Stimulated activated CD8-positive, alpha-beta memory T cell treated with anti-CD3 and anti-CD28 coated beads, Interleukin-7, amount 100 ng/mL, for 24 hours (primary cell): ENCODE measurements around the gene TNFRSF12A.
A peak's percentile ranks its signal among the peaks of the same experiment; 100 is the strongest.

Experiments
- DNase-seq: peaks from one replicate; pipeline ENCODE4 v3.0.0-alpha.2; 2020; ENCODE audit warnings: low read depth

The TNFRSF12A gene

DNA sequence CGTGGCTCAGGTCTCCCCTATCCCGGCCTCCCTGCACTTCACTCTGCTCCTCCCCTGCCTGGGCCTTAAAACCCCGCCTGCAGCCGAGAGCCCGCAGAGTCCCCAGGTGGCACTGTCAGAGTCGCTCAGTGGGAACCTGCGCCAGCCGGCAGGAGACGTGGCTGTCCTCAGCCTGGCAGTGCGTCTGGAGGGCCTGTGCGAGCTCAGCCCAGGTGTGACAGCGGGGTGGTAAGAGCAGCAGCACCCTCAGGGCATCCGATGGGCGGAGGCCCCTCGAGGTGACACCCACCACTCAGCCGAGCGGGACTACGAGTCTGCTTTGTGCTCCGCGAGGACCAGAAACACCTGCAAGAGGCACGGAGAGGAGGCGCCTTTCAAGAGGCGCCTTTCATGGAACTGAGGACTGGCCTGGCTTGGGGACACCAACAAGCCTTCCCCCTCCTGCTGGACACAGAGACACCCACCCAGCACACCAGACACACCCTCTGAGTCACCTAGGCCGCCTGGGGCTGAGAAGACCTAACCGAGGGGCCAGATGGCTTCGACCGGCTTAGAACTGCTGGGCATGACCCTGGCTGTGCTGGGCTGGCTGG, 7.2 kb upstream of the TNFRSF12A start, which contains the start of gene CLDN9:
Gene CLDN9 (plus strand): TSS at position 96 of the 593 bp plus-strand sequence. CDS start 440 bp downstream, at position 536.
- DNase-seq: no peak

DNA sequence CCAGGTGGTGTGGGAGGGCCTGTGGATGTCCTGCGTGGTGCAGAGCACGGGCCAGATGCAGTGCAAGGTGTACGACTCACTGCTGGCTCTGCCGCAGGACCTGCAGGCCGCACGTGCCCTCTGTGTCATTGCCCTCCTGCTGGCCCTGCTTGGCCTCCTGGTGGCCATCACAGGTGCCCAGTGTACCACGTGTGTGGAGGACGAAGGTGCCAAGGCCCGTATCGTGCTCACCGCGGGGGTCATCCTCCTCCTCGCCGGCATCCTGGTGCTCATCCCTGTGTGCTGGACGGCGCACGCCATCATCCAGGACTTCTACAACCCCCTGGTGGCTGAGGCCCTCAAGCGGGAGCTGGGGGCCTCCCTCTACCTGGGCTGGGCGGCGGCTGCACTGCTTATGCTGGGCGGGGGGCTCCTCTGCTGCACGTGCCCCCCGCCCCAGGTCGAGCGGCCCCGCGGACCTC, 6.6 kb upstream of the TNFRSF12A start:
- DNase-seq: no peak

DNA sequence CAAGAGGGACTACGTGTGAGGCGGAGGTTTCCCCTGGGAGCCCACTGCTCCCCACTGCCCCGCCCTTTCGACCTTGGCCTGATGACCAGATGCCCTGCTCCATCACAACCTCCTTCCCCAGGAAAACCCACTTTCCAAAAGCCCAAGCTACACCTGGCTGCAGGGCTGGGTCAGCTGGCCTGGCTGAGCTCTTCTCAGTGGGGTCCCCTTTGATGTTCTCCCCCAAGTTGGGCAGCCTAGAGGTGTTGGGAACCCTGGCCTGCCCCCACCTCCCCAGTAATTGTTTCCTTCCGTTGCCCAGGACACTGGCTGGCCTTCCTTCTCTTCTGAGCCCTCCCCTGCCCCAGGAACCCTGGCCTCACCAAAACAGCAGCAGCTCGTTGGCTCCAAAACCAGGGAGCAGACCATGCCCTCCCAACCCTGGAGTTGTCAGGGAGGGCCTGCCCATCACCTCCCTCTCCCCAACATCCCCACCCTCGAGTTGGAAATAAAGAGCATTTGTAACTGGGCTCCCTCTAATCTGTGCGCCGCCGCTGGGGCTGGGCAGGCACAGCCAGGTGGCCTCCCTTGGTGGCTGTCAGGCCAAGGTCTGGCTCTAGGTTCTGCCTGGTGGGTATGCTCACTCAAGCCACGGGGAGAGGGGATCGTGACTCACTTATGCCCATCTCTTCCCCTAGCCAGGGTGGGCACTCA, 6.0 kb upstream of the TNFRSF12A start:
- DNase-seq: no peak

DNA sequence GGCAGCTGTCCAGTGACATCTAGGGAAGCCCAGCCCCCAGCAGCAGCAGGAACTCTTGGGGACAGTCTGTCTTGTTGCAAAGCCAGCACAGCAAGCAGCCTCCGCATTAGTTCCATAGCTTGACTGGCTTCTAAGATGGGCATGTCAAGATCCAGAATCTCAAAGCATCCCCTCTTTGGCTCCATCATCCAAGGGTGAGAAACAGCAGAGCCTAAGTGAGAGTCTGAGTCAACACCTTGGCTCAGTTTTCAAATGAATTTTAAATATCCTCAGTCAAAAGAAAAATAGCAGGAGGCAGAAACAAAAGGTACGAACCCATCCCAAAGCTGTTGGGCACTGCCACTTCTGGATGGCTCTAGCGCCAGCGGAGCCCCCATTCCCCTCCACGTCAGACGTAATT, 5.2 kb upstream of the TNFRSF12A start:
- DNase-seq: no peak

DNA sequence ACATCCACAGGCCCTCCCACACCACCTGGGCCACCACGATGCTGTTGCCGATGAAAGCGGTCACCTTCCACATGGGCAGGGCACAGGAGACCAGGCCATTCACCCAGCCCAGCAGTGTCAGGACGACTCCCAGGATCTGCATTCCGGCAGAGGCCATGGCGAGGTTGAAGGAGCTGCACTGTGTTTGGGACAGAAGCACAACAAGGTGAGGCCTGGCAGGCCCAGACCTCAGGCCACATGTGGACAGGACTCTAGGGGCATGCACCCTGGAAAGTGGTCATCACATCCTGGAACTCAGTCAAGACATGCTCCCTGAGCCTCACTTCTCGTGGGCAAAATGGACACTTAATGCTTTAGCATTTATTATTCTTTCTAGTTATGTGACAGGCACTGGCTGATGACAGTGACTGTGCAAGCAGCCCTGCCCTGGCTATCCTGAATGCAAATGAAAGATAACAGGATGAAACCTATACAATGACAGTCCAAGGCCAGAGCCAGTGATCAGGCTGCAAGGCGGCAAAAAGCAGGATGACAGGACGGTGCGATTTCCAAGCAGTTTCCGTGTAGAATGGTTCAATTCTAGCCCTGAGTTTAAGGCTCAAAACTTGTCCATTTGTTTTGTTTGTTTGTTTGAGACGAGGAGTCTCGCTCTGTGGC, 4.2 kb upstream of the TNFRSF12A start:
- DNase-seq: no peak

DNA sequence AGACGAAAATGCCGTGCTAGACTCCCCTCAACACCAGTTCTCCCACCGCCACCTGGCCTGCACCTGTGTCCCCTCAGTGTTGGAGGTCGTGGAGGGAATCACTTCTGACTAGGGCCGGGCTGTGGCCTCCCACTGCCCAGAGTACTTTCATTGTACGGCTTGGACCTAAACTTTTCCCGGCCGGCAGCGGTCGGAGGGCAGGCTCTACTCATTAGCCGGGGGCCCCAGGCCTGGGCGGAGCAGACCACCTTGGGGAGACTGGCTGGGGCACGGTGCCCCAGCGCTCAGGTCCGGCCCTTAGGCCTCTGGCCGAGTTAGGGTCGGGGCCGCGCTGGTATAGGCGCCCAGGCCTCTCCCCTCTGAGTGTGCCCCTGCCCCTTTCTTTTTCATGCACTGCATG, 2.8 kb upstream of the TNFRSF12A start:
- no peak for DNase-seq

DNA sequence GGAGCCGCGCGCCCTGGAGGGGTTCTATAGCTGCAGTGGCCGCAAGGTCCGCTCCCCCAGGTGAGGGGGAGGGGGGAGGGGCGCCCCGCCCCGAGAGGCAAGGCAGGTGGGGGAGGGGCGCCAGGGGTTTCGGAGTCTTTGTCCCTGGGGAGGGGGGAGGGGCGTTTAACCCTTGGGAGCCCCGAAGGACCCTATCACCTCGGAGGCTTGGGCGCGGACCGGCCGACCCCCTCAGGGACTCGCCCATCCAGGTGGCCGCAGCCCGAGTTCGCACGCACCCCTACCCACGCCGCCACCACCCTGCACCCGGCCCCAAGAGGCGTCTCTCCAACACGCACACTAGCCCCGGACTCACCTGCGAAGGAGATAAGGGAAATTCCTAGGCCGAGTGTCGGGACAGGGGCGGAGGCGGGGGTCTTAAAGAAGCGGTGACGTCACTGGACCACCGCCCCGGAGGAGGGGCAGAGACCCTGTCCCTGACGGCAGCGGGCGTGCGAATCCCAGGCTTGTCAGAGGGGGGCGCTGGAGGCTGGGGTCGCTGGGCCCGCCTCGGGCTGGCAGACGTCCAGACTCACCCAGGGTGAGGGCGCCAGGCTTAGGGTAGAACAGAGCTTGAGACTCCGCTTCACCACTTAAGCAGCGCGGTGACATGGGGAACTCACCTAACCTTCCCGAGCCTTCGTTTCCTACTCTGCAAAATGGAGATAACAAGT, 2.2 kb upstream of the TNFRSF12A start, which contains the start of gene CLDN6:
Gene CLDN6 (minus strand): TSS at position 390 of the 713 bp plus-strand sequence. CDS start 2,162 bp downstream, outside the sequence.
- no peak for DNase-seq

DNA sequence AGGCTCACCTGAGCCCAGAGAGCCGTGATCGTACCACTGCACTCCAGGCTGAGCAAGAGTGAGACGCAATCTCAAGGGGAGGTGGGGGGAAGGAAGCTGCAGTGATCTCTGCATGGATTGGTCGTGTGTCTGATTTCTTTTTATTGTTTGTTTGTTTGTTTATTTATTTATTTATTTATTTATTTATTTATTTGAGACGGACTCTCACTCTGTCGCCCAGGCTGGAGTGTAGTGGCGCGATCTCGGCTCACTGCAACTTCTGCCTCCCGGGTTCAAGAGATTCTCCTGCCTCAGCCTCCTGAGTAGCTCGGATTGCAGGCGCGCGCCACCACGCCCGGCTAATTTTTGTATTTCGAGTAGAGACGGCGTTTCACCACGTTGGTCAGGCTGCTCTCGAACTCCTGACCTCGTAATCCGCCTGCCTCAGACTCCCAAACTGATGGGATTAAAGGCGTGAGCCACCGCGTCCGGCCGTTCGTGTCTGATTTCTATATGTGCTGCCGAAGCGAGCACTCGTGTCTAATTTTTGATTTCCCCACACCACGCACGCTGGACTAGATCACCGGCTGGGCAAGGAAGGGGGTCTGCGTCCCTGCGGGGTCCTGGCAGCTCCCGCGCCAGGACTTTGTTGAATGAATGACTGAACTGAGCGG, 448 bp upstream of the TNFRSF12A start:
- no peak for DNase-seq

DNA sequence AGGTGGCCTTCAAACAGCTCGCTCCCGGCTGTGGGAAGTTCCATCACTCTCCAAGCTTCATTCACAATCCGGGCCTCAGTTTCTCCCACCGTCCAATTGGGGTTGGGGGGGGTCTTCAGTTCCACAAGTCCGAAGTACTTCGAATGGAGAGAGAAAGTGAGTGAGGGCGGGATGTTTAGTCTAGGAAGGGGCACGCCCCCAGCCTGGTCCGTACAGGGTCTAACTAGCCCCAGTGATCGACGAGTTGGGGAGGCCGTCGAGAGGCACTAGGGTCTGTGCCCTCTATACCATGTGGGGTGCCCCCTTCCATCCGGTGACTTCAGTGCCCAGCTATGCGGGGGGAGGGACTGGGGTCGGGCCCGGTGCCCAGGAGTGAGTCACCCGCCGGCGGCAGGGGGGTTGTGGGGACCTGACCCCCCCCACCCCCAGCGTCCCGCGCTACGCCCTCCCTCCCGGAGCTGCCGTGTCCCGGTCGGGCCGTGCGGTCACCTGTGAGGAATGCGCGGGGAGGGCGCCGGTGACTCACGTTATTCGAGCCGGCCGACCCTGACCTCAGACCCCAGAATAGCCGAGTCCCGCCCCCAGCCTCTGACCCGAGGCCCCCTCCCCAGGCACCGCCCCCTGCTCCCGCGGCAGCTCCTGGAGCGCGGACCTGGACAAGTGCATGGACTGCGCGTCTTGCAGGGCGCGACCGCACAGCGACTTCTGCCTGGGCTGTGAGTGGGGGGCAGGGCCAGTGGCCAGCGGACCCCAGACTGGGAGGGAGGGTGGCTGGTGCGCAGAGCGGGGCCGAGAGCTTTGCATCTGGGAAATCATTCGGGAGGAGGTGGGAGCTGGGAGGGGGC, 658 bp downstream of the TNFRSF12A start:
- DNase-seq: no peak

DNA sequence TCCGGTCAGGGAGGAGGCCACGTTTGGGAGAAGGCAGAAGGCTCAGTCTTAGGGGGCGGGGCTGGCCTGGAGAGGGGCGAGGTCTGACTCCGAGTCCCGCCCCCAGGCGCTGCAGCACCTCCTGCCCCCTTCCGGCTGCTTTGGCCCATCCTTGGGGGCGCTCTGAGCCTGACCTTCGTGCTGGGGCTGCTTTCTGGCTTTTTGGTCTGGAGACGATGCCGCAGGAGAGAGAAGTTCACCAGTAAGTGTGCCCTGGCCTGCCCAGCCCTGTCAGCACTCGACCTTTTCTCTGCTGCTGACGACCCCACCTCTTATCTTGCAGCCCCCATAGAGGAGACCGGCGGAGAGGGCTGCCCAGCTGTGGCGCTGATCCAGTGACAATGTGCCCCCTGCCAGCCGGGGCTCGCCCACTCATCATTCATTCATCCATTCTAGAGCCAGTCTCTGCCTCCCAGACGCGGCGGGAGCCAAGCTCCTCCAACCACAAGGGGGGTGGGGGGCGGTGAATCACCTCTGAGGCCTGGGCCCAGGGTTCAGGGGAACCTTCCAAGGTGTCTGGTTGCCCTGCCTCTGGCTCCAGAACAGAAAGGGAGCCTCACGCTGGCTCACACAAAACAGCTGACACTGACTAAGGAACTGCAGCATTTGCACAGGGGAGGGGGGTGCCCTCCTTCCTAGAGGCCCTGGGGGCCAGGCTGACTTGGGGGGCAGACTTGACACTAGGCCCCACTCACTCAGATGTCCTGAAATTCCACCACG, 1.5 kb downstream of the TNFRSF12A start:
- DNase-seq: peak; percentile 64

DNA sequence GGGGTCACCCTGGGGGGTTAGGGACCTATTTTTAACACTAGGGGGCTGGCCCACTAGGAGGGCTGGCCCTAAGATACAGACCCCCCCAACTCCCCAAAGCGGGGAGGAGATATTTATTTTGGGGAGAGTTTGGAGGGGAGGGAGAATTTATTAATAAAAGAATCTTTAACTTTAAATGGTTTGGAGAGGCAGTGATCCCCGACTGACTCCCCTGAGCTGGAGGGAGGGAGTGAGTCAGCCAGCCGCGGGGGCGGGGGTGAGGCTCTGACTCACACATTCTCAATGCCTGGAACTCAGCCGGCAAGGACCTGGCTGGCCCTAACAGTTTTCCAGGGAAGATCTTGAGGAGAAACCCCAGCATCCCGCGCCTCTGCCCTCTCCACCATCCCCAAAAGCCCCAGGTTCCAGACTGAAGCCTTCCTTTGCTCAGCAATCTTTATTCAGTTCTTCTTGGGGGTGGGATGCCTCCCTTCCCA, 2.1 kb downstream of the TNFRSF12A start:
- peak; percentile 78 for DNase-seq

DNA sequence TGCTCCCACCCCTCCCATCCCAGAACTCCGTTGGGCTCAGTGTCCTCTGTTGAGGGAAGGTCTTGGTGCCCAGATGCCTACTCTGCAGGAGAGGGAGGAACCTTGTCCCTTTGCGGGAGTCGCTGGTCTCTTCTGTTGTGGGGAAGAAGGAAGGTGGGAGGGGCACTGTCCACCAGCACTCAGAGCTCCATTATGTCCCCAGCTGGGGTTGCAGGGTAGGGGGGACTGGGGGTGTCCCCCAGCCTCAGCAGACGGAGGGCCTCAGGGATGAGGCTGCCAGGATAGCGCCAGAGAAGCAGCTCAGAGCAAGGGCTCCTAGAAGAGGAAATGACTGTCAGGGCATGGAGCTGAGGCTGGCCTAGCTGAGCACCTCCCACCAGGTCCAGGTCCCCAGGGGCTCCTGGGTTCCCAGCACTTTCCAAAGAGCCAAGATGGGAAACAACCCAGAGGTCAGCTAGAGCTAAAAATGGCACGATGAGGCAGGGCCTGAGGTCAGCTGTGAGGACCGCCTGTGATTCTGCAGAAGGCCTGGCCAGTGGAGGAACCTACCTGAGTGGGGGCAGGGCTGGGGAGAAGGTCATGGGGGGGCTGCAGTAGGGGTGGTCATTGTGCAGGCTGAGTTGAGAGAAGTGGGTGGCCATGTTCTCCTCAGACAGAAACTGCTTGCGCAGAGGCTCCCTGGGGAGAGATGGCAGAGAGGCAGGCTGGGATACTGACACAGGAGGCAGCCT, 2.7 kb downstream of the TNFRSF12A start:
- DNase-seq: no peak

DNA sequence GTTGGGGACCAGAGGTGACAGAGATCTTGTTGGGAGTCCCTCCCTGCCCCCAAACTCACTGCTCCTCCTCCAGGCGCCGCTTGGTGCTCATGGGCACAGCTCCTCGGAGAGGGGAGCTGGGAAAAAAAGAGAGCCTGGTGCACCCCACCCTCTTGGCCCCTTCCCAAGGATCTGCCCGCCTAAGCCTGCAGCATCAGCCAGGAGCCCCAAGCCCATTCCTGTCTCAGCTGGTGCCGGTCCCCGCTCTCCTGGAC, 3.2 kb downstream of the TNFRSF12A start:
- DNase-seq: no peak

DNA sequence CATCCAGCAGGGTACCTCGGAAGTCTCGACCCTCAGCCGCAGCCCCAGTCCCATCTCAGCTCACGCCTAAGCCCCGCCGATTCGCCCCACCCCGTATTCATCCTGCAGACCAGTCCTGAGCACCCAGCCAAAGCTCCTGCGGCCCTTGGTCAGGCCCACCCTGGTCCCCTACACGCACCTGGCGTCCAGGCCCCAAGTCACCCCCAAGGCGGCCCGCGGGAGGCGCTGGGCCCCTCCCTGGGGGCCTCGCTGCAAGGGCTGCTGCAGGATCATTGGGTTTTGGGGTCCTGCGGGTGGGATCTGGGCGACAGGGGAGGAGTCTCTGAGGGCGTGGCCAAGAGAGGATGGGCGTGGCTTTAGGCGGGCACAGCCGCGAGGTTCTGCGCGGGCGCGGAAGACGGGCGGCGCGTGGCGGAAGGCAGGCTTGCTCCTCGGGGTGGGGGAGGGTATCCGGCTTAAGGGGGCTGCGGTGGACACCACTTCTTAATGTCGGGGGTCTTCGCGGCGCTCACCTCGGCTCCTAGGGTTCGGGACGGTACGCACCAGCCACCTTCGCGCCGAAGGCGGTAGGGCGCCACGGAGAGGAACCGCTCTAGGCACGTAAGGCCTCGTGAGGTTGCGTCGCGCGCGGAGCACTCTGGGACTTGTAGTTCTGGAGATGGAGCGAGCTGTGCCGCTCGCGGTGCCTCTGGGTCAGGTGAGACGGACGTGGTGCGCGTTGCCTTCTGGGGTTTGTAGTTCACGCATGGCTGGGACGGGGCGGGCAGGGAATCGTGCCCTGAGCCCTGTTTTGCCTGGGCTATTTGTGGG, 3.7 kb downstream of the TNFRSF12A start, which contains the start of the genes HCFC1R1 and THOC6:
Gene HCFC1R1 (minus strand): TSS at position 274 of the 810 bp plus-strand sequence. CDS start 1 bp downstream, at position 273.
Gene THOC6 (plus strand): TSS at position 367 of the 810 bp plus-strand sequence. CDS start 292 bp downstream, at position 659.
- peak; percentile 88 for DNase-seq

DNA sequence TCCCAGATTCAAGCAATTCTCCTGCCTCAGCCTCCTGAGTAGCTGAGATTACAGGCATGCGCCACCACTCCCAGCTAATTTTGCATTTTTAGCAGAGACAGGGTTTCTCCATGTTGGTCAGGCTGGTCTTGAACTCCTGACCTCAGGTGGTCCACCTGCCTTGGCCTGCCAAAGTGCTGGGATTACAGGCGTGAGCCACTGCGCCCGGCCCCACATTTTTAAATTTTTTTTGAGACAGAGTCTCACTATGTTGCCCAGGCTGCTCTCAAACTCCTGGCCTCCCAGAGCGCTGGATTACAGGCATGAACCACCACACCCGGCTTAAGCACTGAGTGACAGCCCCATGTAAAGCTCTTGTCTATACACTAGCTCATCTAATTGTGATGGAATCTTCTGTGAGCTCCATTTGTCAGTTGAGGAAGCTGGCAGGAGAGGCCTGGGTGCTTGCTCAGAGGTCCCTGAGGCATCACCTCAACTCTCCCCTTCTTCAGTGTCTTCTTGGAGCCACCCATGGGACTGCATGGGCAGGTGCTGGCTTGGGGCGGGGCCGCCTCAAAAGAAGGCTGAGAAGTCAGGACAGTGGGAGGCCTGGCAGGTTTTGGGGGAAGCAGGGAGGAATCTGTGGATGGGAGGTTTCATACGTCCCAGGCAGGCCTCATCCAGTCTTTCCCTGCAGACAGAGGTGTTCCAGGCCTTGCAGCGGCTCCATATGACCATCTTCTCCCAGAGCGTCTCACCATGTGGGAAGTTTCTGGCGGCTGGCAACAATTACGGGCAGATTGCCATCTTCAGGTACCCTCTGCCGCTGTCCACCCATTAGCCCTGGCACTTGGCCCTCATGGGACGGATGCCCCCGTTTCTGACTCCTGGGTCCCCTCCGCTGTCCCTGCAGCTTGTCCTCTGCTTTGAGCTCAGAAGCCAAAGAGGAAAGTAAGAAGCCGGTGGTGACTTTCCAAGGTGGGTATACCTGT, 5.1 kb downstream of the TNFRSF12A start:
- no peak for DNase-seq

DNA sequence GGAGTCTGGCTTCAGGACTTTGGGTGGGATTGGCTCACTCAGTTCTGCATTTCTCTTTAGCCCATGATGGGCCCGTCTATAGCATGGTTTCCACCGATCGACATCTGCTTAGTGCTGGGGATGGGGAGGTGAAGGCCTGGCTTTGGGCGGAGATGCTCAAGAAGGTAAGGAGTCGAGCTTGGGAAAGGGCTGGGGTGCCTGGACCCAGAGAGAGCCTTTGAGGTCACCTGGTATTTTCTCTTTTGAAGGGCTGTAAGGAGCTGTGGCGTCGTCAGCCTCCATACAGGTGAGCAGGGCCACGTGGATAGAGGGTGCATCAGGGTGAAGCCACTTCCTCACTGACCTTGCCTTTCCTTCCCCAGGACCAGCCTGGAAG, 5.8 kb downstream of the TNFRSF12A start:
- DNase-seq: no peak
